Stimulated activated naive CD8-positive, alpha-beta T cell treated with anti-CD3 and anti-CD28 coated beads, Interleukin-15, amount 100 ng/mL, for 72 hours (primary cell): ENCODE results near the gene RPTOR.

Experiments used
- ATAC-seq: fragments of 150-1000 bp; cut with Tn5 transposase; 2 replicates; pipeline ENCODE4 v1.10.0; 2021; ENCODE audit warnings: mild to moderate bottlenecking, moderate library complexity
- DNase-seq, 2 donors: peaks; one replicate each; pipeline ENCODE4 v3.0.0; 2021 to 2022
- H3K27ac Mint-ChIP-seq, 2 donors: one replicate each; pipeline ENCODE4 v1.8.0; 2022; ENCODE audit warnings: mild to moderate bottlenecking in 2 of 2, mixed read lengths in 2 of 2, moderate library complexity in 2 of 2
- H3K27me3 Mint-ChIP-seq: one replicate; pipeline ENCODE4 v1.8.0; 2022; ENCODE audit warnings: mixed read lengths
- H3K4me1 Mint-ChIP-seq: one replicate; pipeline ENCODE4 v1.8.0; 2022; ENCODE audit warnings: mild to moderate bottlenecking, mixed read lengths
- H3K4me3 Mint-ChIP-seq, 2 donors: one replicate each; pipeline ENCODE4 v1.8.0; 2022; ENCODE audit warnings: mild to moderate bottlenecking in 2 of 2, mixed read lengths in 2 of 2, moderate library complexity in 1 of 2
- H3K9me3 Mint-ChIP-seq, 2 donors: one replicate each; pipeline ENCODE4 v1.8.0; 2022; ENCODE audit warnings: mixed read lengths in 2 of 2

RPTOR gene

GRCh38 chr17:80913928-80914821 lies 369.5 kb downstream of the RPTOR start:
- ATAC-seq (no peak), DNase-seq (no peak)
- Mint-ChIP-seq H3K27ac (peak overlapping the region in 1 of 2 donors; percentile 60), H3K4me3 (no peak overlapping the region), H3K4me1 (peaks cover 6% of the 10 kb centered on the region), H3K9me3 (no peaks in the 10 kb centered on the region), H3K27me3 (no peaks in the 10 kb centered on the region)

- H3K9me3 Mint-ChIP-seq, result no peaks in the 10 kb centered on the region
- H3K27ac Mint-ChIP-seq, result no peak overlapping the region
- ATAC-seq (no peak), DNase-seq (no peak)
- no peaks in the 10 kb centered on the region for H3K4me1 Mint-ChIP-seq
- no peaks in the 10 kb centered on the region for H3K27me3 Mint-ChIP-seq
- H3K4me3 Mint-ChIP-seq, result no peak overlapping the region
Observed at GRCh38 chr17:80916246-80916645, 371.6 kb downstream of the RPTOR start.

- no peak for ATAC-seq
- H3K4me1 Mint-ChIP-seq, result no peaks in the 10 kb centered on the region
- no peak for DNase-seq
- no peaks in the 10 kb centered on the region for H3K27me3 Mint-ChIP-seq
- no peaks in the 10 kb centered on the region for H3K9me3 Mint-ChIP-seq
- no peak overlapping the region for H3K4me3 Mint-ChIP-seq
- no peak overlapping the region for H3K27ac Mint-ChIP-seq
Observed at GRCh38 chr17:80917716-80918560, 373.3 kb downstream of the RPTOR start.

GRCh38 chr17:80918731-80919130 lies 374.1 kb downstream of the RPTOR start:
- H3K4me3 Mint-ChIP-seq, result no peak overlapping the region
- no peak for ATAC-seq
- DNase-seq, result no peak
- no peaks in the 10 kb centered on the region for H3K27me3 Mint-ChIP-seq
- H3K27ac Mint-ChIP-seq, result no peak overlapping the region
- H3K4me1 Mint-ChIP-seq, result no peaks in the 10 kb centered on the region
- H3K9me3 Mint-ChIP-seq, result no peaks in the 10 kb centered on the region

GRCh38 chr17:80919331-80920311 lies 375.0 kb downstream of the RPTOR start:
- DNase-seq (no peak), ATAC-seq (no peak)
- Mint-ChIP-seq H3K27ac (no peak overlapping the region), H3K4me1 (no peaks in the 10 kb centered on the region), H3K9me3 (no peaks in the 10 kb centered on the region), H3K4me3 (no peak overlapping the region), H3K27me3 (no peaks in the 10 kb centered on the region)

- DNase-seq (no peak), ATAC-seq (no peak)
- H3K4me3 Mint-ChIP-seq, result no peak overlapping the region
- H3K27ac Mint-ChIP-seq, result peak overlapping the region in 1 of 2 donors; percentile 35
- H3K27me3 Mint-ChIP-seq, result no peaks in the 10 kb centered on the region
- no peaks in the 10 kb centered on the region for H3K9me3 Mint-ChIP-seq
- H3K4me1 Mint-ChIP-seq, result no peaks in the 10 kb centered on the region
Observed at GRCh38 chr17:80920441-80920840, 375.8 kb downstream of the RPTOR start.

- DNase-seq (no peak), ATAC-seq (no peak)
- Mint-ChIP-seq H3K9me3 (no peaks in the 10 kb centered on the region), H3K4me3 (no peak overlapping the region), H3K4me1 (no peaks in the 10 kb centered on the region), H3K27ac (peak overlapping the region in 1 of 2 donors; percentile 59), H3K27me3 (no peaks in the 10 kb centered on the region)
Observed at GRCh38 chr17:80921159-80921558, 376.5 kb downstream of the RPTOR start.

DNA sequence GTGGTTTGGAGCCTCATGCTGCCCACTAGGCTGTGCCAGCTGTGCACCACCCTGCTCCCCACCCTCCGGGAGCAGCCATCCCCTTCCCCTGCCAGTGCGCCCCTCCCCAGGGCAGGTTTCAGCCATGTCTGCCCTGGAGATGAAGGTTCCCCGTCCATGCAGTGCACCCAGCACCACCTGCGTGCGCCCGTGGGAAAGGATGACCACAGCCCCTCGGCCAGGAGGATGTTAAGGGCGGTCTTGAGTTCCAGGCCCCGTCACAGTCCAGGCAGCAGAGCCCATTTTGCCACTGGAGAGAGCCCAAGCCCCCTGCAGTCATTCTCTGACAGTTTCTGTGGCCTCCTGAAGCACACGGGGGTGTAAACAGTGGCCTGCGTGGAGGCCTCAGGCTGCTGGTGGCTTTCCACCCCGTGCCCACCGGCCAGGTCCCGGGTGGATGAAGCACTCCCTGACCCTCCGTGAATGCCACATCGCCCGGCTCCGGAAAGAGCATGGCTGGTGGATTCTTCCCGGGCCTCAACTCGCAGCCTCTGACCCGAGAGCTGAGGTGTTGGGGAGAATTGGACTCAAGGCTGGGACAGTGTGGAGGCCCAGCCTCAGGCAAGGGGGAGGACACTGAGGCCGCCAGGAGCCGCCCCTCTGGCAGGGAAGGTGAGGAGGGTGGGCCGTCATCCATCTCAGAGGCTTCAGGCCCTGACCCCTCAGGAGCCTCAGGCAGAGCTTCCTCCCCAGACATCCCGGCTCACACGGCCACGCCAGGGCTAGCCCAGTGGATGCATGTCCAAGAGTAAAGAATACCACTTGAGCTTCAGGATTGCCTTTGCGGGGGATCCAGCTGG lies 377.3 kb downstream of the RPTOR start:
- no peak overlapping the region for H3K4me3 Mint-ChIP-seq
- no peaks in the 10 kb centered on the region for H3K27me3 Mint-ChIP-seq
- no peak overlapping the region for H3K27ac Mint-ChIP-seq
- DNase-seq (no peak), ATAC-seq (no peak)
- no peaks in the 10 kb centered on the region for H3K9me3 Mint-ChIP-seq
- H3K4me1 Mint-ChIP-seq, result no peaks in the 10 kb centered on the region

- no peaks in the 10 kb centered on the region for H3K27me3 Mint-ChIP-seq
- peak overlapping the region in 1 of 2 donors; percentile 69 for H3K27ac Mint-ChIP-seq
- no peak for DNase-seq
- no peaks in the 10 kb centered on the region for H3K4me1 Mint-ChIP-seq
- ATAC-seq, result peak; percentile 33
- no peaks in the 10 kb centered on the region for H3K9me3 Mint-ChIP-seq
- no peak overlapping the region for H3K4me3 Mint-ChIP-seq
Observed at GRCh38 chr17:80922580-80923160, 378.0 kb downstream of the RPTOR start.

GRCh38 chr17:80923211-80924110 lies 378.8 kb downstream of the RPTOR start:
- DNase-seq (no peak), ATAC-seq (no peak)
- Mint-ChIP-seq H3K27ac (no peak overlapping the region), H3K4me3 (no peak overlapping the region), H3K27me3 (no peaks in the 10 kb centered on the region), H3K4me1 (no peaks in the 10 kb centered on the region), H3K9me3 (no peaks in the 10 kb centered on the region)

- H3K27ac Mint-ChIP-seq, result peak overlapping the region in 1 of 2 donors; percentile 74
- no peak for ATAC-seq
- no peak for DNase-seq
- H3K4me1 Mint-ChIP-seq, result no peaks in the 10 kb centered on the region
- no peaks in the 10 kb centered on the region for H3K9me3 Mint-ChIP-seq
- no peaks in the 10 kb centered on the region for H3K27me3 Mint-ChIP-seq
- H3K4me3 Mint-ChIP-seq, result no peak overlapping the region
Observed at GRCh38 chr17:80924111-80924806, 379.6 kb downstream of the RPTOR start.

GRCh38 chr17:80924807-80925610 lies 380.4 kb downstream of the RPTOR start:
- H3K27me3 Mint-ChIP-seq, result no peaks in the 10 kb centered on the region
- ATAC-seq, result no peak
- DNase-seq, result no peak
- no peaks in the 10 kb centered on the region for H3K4me1 Mint-ChIP-seq
- H3K4me3 Mint-ChIP-seq, result no peak overlapping the region
- no peak overlapping the region for H3K27ac Mint-ChIP-seq
- H3K9me3 Mint-ChIP-seq, result no peaks in the 10 kb centered on the region
